Subcutaneous preadipocyte (primary cell): ENCODE results near the gene LITAFD. TPM values are rescaled to one million over a fixed set of nuclear protein-coding genes. Genes with fewer than 3 reads are reported as not detected.

Experiments
- total RNA-seq: library from RNA; depleted of rRNA; stranded (reverse); fragments of >200 nt; gene quantifications from 2 replicates; pipeline ENCODE4 v1.2.3, GENCODE V29; 2012

LITAFD gene
- not detected in 2 replicates for total RNA-seq

DNA sequence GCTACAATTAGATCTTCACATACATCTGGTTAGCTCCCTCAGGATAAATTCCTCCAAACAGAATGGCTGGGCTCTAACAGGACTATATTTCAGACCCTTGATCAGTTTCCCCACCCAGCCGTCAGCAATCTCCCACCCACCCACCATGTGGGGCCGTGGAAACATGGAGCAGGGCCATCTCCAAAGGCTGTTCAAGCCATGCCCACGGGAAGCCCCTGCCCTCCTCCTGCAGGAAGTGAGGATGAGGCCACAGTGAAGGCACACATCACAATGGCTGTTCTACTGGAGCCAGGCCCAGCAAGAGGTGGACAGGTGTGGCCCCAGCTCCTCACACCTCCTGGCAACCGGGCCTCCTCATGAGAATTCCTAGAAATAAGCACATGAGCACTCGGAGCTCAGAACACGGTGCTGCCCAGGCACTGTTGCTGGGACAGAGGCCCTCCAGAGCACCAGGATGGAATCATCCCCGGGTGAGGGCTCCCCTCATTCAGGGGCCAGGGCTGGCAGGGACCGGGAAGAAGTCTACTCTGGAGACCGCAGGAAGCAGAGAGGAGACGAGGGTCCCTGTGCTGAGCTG is at the start of gene LITAFD:
Gene LITAFD (plus strand): TSS at position 311 of the 577 bp plus-strand sequence. CDS start 2,005 bp downstream, outside the sequence.

DNA sequence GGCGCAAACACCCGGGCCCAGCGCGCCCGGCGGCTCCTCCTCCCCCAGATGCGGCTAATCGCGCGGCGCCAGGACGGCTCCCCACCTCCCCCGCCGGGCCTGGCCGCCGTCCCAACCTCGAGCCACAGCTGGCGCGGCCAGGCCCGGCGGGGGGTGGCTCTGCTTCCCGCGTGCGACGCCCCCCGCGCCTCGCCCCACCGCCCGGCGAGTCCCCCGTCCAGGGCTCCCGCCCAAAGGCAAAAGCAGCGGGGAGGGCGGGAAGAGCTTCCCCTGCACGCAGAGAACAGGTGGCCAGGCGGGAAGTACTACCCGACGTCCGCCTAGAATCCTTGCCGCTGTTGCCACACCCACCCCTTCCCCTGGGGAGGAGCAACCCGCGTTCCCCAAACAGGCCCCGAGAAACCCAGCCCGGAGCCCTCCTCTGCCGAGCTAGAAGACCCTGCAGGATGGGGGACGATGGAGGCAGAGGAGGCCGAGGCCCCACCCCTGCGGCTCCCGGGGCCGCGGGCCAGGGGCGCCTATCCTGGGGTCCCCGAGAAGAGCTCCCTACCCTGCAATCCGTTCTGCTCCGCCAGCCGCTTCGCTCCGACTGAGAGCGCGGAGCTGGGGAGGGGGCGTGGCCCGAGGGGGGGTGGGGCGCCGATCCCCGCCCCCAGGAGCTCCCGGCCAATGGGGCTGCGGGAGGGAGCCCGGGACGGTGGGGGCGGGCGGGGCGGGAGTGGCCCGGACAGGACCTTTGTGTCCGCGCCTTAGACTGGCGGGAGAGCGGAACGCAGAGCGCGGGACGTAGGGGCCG is 13.5 kb upstream of the LITAFD start, which contains the start of gene CARHSP1:
Gene CARHSP1 (minus strand): TSS at position 591 of the 796 bp plus-strand sequence. CDS start 9,678 bp downstream, outside the sequence.

Other genes with a start within 250 kb of the LITAFD start
- gene ABAT, start 207.7 kb upstream of the LITAFD start, total RNA-seq = 2.2 TPM in 2 replicates
- 3.5 and 4.0 TPM in 2 replicates for gene TMEM186, start 84.7 kb upstream of the LITAFD start, total RNA-seq
- gene PMM2, start 84.5 kb upstream of the LITAFD start, total RNA-seq = 33.4 and 44.8 TPM in 2 replicates
- gene CARHSP1, start 13.3 kb upstream of the LITAFD start, total RNA-seq = 147 and 157 TPM in 2 replicates
- 37.1 and 57.7 TPM in 2 replicates for gene USP7, start 81.6 kb downstream of the LITAFD start, total RNA-seq
- gene HAPSTR1, start 209.3 kb downstream of the LITAFD start, total RNA-seq = 47.8 and 59.6 TPM in 2 replicates